Anterior cingulate cortex (tissue), 58 donors: Measurements from ENCODE around the gene MEIS2.
A peak's percentile ranks its signal among the peaks of the same experiment; 100 is the strongest.

Experiments
- DNase-seq, 58 donors: peaks; one replicate each; lab custom pipeline; 2025; lab: John Stamatoyannopoulos, UW

MEIS2 gene

DNA sequence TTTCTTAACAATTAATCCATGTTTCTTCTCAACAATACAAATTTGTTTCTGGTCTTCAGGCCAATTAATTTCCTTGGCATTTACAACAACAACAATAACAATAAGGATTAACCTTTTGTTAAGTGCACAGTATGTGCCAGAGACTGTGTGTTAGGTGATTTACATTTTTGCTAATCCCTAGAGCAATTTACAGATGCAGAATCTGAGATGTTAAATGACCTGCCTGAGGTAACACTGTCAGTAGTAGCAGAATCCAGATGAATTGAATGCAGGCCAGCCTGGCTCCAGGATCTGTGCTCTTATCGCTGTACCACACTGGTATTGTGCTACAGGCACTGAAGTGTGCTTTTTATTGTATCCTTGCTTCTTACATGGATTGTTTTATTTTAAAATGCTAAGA is 122.2 kb downstream of the MEIS2 start:
- DNase-seq, result no peak

DNA sequence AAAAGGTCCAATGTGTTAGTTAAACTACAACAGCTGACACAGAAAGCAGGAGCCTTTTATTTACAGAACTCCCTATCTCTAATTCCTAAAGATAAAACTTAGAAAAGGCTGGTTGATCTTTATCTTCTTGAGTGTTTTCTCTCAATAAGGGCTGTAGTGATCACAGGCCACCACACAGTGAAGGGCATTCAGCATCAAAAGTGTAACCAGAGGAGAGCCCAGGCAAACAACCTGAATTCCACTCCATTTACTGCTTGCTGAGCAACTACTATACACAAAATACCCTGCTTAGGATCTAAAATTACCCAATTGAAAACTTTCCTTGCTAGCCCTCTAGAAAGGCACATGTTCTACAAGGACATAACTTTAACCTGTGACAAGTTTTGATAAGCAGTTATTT is 122.7 kb downstream of the MEIS2 start:
- DNase-seq, result no peak

DNA sequence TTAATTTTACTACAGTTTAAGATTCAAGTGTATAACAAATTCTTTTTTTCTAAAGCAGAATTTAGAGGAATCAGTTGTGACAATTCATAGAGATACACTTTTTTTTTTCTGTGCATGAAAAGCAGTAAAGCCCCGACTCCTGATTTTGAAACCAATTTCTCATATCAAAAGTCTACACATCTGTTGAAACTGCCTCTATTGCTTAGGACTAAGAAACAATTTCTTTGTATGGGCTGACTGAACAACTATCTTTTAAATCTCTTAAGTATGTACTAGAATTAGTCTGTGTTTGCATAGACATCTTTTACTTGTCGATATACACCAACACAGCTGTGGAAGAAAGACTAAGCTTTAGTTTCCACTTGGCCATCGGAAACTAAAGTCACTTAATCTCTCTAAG is 127.6 kb downstream of the MEIS2 start:
- DNase-seq, result no peak

DNA sequence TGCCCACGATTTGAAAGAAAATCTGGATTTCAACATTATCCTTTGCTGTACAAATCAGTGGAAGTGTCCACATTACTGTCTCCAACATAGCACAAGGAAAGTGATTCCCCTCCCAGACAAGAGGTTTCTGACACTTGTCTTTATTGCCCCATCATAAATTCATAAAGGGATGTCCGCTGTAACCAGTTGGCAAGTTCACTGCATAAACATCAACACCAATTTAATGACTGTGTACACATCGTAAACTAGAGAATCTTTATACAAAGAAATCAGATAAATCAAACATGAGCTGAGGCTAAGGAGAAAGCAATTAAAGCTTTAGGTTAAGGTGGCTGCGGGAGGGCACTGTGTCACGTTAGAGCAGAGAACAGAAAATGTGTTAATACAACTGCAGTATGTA is 129.8 kb downstream of the MEIS2 start:
- no peak for DNase-seq

DNA sequence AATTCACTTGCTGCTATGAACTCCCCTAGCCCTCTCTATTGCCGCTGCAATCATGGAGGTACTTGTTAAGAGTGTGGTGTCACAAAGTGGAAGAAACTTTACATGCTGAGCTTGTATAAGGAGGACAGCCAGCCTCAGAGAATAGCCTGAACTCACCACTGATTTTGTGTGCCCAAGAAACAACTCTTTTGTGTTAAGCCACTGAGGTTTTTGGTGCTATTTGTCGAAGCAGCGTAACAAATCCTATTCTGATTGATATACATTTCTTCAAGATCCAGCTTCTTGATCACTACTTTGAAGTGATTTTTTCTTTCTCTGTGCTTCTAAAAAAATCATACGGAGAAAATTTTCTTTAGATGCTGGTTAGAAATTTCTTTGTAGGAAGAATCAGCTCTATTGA is 132.4 kb downstream of the MEIS2 start:
- DNase-seq, result no peak

DNA sequence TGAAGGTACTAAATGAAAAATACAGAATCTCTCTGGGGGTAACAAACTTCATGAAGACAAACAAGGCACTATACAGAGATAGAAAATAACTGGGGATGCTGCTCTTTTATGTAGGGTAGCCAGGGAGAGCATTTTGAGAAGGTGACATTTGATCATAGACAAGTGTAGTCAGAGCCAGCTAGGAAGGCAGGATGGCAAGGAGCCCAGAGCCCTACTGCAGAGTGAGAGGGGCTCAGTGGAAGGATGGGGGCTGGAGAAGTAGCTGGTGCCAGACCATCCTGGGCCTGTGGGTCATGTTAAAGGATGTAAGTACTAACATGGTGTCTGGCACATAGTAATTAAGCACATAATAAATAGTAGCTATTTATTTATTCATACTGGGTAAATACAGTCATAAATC is 133.6 kb downstream of the MEIS2 start:
- DNase-seq, result peak in 1 of 58 donors; percentile 2

DNA sequence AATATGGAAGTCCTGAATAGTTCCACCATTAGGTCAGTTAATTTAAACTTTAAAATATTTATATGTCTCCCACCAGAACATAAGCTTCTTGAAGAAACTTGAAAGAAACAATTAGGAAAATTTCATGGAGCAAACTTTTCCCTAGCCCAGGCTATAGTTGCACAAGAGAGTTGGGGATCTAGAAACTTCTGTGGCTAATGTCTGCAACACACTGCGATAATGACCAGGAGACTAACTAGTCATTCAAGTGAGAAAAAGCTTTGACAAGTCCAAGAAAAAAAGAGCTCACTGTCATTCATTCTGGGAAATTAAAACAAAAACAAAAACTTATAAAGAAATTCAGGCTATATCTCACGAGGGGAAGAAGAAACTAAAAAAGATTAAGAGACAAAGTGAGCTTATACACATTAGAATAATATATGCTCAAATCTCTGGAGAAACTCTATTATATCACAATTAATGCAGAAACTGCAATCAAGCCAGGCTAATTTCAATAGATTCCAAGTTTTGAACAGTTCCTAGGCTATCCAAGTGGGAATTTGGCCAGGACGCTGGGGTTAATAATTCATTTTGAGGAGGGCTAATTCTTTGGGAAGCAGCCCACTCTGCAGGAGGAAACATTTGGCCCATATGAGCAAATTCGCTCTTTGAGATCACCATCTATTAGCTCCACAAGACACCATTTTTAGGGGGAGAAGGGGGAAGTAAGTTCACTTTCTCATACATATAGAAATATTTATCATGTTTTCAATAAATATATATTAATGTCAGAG is 134.6 kb downstream of the MEIS2 start:
- DNase-seq, result no peak

DNA sequence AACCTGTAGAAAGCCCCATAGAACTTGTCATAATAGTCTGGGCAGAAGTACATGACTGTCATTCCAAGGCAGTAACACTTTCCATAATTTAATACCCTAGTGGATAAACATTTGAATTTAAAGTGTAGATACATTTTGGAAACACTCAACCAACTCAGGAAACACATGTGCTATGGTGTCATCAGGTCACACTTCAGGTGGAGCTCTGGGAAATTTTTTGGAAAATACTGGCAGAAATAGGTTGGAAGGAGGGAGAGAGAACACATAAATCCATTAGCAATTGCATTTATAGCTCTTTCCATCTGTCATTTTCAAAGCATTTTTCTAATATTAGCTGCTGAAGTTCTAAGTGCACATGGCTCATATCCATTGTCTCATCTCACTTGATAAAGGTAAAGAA is 135.7 kb downstream of the MEIS2 start:
- no peak for DNase-seq

DNA sequence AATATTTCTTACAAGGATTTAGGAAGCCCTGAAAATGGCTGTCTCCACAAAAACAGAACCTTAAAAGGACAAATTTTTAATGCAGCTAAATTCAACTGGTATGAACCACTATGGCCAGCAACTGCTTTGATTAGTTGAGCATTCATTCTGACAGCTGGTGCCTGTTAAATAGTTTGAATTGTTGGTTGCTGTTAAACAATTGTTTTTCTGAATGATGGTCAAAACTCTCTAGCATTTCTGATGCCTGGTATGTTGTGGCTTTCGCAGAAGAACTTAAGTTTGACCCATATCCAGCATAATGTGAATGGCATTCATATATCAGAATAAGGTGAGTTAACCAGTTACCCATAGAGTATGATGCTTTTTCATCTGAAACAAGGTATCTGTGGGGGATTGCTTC is 138.4 kb downstream of the MEIS2 start:
- no peak for DNase-seq

DNA sequence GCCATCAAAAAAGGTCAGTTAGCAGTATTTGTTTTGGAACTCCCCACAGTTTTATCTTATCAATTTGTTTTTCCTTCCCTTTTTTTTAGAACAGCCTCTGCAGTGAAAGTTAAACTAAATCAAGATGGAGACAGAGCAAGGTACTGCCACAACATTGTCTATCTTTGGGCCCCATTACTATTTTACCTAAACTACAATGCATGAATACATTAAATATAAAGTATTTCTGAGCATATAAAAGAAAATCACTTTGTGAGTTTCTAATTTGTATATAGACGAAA is 139.5 kb downstream of the MEIS2 start:
- no peak for DNase-seq

DNA sequence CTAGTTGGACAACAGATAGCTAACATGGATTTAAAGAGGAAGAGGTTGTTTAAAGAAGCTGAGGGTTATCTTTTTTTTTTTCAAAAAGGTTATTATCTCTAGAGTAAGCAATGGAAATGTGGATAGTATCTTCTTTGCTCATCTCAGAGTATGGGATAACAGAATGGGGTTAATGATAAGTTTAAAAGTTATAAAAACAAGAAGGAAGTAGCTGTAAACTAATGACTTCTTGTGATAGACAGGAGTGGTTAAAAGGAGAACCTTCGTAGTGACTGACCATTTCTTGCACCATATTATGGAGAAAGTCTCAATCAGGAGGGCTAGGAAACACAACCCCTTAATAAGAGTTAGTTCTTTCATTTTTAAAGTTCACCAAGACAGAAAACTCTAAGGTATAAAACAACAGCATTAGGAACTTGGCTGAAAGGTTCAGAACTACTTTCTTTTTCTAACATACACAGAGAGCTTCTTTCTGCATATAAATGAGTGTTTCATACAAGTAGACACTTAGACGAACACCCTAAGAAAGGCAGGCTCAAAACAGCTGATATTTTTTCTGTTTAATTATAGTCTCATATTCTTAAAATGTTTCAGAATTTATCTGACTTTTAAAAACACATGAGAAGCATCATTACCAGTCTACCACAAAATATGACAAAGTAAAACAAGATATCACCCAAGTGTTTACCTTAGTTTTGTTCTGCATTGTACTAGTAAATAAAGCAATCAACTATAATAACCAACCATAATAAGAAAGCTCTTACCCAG is 140.0 kb downstream of the MEIS2 start:
- no peak for DNase-seq

DNA sequence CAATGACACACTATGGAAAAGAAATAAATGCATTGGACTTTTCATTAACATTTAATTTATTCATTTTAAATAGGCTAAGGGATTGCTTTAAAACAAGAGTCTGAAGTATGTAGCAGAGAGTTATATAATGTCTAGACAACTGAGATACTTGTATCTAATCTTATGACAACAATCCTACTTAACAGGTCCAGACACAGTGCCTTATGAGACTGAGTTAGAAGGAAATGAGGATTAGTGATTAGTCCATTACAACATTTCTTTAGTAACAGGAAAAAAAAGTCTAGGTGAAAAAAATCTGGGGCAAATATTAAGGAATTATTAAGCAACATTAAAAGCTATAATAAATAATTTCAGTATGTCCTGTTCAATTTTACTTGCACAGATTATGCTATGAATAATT is 140.6 kb downstream of the MEIS2 start:
- no peak for DNase-seq

DNA sequence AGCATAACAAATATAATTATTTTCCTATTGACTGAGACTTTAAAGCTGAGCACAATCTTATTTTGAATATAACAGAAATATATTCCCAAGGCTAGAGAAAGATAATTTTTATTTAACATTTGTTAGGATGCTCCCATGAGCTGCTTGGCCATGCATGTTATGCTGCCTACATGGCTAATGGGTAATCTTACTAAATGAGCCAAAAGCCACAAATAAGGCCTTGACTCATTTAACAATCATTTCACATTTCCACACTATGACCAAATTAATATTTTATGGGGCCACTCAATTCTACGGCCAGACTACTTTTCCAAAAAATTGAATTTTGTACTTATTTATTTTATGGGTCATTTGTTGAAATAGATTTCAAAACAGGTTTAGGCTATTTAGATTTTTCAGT is 141.7 kb downstream of the MEIS2 start:
- no peak for DNase-seq

DNA sequence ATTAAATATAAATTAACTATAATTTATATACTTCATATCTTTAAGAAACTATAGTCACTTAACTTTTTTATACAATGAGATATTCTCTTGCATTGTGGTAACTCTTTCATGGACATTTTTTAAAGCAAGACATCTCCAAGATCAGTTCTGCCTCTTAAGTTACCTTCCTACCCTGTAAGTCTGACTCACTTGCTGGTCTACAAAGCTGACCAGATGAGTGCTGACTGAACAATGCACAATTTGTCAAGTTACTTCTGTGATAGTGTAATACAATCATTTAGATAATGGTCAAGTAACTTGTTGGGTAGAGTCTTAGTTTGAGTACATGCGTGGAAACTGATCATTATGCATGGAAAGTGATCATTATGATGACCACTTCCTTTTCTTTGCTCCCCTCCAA is 145.9 kb downstream of the MEIS2 start:
- no peak for DNase-seq

DNA sequence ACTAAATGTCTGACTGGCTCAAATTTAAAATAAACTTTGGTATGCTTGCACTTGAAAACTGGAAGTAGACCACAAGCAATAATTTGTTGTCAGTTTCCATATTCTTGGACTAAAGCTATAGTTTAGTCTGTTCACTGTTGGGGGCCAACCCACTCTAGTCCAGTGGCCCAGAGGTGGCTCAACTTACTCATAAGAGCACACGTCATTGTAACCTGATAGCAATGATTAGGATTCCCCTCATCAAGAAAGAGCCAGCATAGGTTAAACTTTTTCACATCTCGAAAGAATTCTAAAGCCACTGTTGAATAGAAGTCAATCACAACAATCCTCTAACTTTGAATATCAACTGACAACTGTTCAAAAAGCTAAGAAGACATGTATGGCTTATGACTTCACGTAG is 147.0 kb downstream of the MEIS2 start:
- no peak for DNase-seq

DNA sequence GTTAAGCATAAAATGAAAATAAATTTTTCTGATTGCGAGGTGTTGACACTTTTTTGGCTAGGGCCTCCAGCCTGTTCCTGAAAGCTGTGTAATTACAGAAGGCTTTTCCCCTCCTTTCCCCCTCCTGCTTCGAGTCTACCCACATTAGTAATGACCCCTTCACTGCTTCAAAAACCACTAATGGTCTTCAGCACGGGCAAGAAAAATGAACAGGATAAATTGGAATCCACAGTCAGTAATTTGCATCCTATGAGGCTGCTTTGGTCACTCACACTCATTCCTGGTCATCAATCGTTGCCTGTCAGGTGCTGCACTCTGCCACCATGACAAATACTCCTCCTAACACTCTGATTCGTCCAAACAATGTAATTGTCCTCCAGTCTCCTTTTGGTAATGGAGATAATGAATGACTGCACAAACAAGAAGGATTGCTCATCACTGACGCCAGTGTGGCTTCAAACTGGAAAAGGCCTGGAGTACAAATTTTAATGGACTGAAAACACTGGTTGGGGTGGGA is 148.6 kb downstream of the MEIS2 start:
- no peak for DNase-seq

DNA sequence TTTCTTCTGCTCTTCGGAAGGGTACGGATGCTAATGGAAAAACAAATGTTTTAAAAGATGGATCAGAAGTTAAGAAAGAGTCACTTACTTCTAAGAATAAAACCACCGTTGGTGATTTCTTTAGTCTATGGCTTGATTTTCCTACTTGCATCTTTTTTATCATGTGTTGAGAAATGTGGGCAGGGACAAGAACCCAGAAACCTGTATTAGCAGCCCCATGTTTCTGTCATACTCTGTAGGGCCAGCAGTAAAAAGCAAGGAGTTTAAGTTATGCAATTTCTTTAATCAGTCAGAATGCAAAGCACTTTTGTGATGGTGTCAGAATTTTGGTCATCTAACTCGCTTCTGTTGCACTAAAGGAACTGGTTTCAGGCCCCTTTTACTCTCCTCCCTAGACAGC is 150.0 kb downstream of the MEIS2 start:
- no peak for DNase-seq

DNA sequence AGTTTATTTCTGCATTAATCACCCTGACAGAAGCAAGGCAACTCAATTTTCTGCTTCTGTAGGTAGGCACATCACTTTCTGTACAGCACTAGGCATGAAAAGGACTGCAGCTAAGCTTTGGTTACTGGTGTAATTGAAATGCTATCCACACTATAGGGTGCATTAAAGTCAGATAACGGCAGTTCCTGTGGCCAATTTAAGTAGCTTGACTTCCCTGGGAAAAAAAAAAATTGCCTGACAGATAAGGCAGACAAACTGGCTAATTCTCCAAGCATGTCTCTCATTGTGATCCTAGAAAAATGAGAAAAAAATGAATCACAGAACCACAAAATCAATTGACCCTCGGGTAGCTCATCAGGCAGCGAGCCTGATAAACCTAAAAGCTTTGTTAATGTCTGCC is 151.4 kb downstream of the MEIS2 start:
- DNase-seq, result no peak

DNA sequence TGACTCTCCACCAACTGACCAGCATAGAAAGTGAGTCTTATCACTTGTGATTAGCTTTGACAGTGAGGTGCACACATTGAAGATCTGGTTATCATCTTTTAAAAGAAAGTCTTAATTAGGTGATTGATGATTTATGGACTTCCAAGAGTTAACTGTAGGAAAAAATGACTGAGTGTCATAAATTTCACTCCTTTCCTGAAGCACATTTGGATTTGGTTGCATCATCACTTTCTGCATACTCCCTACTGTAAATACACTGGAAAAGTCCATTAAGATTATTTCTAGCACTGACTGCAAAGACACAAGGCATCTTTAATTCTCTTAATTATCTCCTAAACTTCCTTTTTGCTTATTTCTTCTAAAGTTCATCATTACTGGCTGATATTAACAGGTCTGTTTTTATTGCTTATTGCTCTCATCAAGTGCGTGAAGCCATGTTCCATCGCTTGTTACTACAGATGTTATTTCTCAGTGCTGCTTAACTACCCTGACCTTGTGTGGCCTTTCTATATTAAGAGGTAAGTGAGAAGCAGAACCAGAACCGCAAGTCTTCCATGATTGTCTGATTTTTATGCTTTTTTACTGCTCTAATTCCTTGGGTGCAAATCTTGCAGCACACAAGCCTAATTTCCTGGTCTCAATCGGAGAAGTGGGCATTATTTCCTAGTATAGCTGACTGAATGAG is 153.2 kb downstream of the MEIS2 start:
- no peak for DNase-seq

DNA sequence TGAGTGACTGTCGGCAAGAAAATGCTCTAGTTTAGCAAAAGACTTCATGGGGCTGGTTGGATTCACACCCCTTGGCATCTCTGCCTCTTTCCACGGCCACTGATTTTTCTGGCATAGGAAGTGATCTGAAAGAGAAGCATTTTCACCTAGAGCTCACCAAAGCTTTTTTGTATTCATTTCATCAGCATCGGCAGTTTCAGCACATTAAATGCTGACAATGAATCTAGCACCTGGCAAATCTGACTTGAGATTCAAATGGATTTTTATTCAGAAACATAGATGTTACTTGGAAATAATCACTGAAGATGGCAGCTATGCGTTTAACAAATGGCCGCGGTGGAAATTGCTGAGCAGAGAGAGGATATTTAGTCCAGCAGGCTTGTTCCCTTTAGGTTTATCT is 155.9 kb downstream of the MEIS2 start:
- peak in 1 of 58 donors; percentile 7 for DNase-seq

DNA sequence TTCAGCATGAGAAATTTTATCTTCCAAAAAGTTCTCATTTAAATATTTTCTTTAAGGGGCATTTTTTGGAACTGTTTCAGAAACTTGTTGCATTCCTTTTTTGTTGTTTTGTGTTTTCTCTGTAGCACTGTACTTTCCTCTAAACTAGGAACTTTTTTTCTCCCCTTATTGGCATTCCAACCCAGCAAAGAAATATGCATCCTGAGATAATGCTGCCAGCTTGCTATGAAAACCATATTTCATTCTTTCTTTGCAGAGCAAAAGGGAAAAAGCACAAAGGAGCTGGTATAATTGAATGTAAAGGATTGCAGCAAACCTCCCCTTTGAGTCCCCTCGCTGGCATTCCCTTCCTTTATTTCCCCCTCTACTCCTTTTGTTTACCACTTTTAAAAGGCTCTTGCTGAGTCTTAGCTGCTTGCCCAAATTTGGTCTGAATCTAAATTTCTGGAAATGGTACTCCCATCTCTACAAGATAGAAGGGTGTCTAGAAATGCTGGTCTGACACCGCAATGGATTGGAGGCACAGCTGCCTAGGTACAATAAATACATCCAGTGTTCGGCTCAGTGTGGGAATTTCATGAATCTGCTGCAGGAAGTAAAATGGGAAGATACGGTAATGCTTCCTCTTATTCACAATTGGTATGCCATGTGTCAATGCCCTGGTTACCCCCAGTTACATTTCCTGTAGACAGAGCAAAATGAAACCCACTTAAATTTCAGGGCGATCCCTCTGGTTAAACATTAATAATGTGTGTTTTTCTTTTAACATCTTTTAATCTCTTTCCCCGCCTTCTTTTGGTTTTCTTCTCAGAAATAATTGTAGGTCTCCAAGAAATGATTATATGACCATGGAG is 156.6 kb downstream of the MEIS2 start:
- no peak for DNase-seq
